GM10847 (cell line): ENCODE results near the gene COL26A1.

ENCODE experiments used
- POLR2A ChIP-seq: IDR thresholded peaks from 2 replicates; pipeline ENCODE4 v1.6.1; 2011; ENCODE audit not compliant: insufficient read length; ENCODE audit errors: extremely low read depth

The COL26A1 gene

DNA sequence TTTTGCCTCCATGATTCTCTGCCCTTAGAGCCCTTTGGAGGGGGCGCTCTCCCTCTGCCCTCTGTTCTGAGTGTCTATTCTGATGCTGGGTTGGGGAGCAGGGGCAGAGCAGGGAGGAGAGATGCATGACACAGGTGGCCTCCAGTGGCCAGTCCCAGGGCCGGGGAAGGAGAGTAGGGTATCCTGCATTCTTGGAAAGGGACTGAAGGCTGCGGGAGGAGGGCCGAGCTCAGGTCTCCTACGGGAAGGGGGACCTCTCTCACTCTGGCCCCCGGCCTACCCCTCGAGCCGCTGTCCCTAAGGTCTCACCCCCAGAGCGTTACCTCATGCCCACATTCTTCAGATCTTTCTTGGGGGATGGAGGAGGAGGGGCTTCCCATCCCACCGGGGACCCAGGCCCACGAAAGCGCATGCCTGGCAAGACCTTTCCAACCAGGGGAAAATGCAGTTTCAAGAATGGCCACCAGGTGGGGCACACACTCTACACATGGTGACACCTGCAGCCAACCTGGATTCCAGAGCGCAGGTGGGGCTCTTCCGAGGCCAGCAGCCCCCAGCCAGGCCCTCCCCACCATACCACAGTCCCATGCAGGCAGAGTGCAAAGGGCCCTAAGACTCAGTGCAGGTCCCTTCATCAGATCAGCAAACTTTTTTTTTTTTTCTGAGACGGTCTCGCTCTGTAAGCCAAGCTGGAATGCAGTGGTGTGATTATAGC, 180.0 kb downstream of the COL26A1 start:
- TF ChIP-seq POLR2A: no peak

GRCh38 chr7:101543242-101543766, 180.6 kb downstream of the COL26A1 start:
- no peak for TF ChIP-seq POLR2A

DNA sequence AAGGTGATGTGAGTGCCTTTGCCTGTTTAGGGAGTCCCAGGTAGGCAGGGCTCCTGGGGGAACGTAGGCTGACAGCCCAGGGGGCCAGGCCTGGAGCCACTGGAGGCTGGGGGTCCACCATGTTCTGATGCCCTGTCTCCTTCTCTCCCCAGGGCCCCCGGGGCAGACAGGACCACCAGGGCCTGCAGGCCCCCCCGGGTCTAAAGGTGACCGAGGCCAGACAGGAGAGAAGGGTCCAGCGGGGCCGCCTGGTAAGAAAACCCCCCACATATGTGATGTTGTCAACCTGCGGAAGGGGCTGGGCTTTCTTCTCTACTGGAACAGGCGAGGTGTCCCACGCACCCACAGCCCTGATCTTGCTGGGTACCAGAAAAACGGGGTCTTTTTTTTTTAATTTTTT, 181.2 kb downstream of the COL26A1 start:
- no peak for TF ChIP-seq POLR2A

- TF ChIP-seq POLR2A: no peak
Observed at GRCh38 chr7:101545441-101546190, 182.9 kb downstream of the COL26A1 start.

GRCh38 chr7:101546308-101546936, 183.7 kb downstream of the COL26A1 start:
- no peak for TF ChIP-seq POLR2A

- no peak for TF ChIP-seq POLR2A
Observed at GRCh38 chr7:101547022-101547915, 184.6 kb downstream of the COL26A1 start.

DNA sequence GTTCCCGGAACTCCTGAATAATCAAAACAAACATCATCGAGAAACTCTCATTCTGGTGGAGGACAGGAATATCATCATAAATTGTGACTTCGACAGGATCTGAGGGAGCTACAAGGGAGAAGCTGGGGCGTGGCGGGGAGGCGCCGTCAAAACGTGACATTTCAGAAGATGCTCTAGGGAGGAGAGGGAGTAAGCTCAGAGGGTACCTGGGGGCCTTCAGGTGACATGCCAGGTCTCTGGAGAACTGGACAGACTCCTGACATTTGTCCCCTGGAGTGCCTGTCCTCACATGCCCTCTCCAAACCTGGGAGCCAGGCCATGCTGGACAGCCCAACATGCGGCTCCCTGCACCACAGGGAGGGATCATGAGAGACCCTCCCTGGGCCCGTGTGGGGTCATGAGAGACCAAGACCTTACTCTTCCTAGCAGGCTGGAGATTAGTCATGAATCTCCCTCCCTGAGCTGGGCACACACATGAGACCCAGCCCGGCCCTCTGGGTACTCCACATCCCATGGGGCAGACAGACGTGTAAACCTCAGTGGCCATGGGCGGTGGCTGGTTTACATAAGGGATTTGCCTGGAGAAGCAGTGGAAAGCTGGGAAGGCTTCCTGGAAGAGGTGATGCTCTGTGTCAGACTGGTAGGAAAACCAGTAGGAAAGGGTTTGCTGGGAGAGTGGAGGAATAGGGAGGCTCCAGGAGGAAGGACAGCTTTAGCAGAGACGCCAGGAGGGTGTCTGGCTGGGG, 185.4 kb downstream of the COL26A1 start:
- TF ChIP-seq POLR2A: no peak

- TF ChIP-seq POLR2A: no peak
Observed at GRCh38 chr7:101549734-101550133, 187.1 kb downstream of the COL26A1 start.

GRCh38 chr7:101550641-101551541, 188.2 kb downstream of the COL26A1 start:
- TF ChIP-seq POLR2A: no peak

DNA sequence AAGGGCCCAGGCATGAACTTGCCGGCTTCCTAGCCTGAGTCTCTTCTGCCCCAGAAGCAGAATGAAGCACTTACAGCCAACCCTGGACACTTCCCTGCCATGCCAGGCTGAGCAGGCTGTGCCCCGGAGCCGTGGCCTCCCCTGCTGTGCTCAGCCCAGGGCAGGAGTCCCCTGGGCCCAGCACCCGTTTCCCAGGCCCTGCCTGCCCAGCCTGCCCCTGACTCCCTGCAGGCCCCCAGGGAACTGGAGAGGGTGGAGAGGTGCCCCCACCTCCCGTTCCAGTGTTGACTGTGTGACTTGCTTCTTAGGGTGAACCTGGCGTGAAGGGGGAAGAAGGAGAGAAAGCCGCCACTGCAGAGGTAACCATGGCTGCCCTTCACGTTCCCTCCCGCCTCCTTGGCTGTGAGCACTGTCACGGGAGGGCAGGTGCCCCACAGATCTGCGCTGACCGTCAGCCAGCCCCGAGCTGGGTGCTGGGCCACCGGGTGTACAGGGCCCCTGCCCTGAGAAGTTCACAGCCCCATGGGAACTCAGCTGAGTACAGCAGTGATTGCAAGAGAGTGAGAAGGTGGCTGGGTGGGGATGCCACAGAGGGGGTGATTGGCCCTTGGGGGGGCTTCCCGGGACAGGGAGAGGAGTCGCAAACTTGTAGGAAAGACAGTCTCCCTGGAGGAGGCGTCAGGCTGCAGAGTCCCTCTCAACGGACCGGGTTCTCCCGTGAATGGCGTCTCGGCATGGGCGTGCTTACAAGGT, 190.5 kb downstream of the COL26A1 start:
- no peak for TF ChIP-seq POLR2A

DNA sequence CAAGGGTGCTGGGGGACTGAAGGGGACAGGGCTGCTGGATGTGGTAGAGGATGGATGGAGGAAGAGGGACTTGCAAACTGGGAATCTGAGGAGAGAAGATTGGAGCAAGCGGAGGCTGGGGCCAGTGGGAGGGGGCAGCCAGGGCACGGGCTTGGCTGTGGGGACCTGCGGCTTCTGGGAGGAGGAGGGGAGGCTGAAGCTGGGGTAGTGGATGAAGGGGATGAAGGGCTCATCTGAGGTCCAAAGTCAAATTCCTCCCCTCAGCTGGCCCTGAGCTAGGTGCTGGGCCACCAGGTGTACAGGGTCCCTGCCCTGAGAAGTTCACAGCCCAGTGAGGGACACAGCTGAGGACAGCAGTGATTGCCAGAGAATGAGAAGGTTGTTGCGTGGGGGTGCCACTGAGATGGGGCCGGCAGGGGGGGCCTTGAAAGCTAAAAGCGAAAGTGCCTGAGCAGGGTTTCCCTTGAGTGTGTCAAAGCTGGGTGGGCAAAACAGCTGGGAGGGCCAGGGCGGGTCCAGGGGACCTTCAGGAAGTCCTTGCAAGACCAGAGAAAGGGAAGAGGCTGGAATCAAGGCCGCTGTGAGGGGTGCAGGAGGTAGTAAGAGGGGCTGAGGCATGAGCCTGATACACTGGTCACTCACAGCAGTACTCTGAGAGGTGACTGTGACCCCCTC, 191.2 kb downstream of the COL26A1 start:
- no peak for TF ChIP-seq POLR2A
